ENCODE data around the gene BTBD16.

BTBD16 gene

GRCh38 chr10:122308417-122309141 is 37.5 kb downstream of the BTBD16 start:
- no peak for DNase-seq (ENCODE audit: low read depth in 3 of 3, low spot score in 1 of 3)

GRCh38 chr10:122310311-122311050 is 39.4 kb downstream of the BTBD16 start:
- DNase-seq (ENCODE audit: low read depth in 3 of 3, low spot score in 1 of 3) = no peak

- DNase-seq (ENCODE audit: low read depth in 3 of 3, low spot score in 1 of 3) = no peak
These were observed 39.9 kb downstream of the BTBD16 start for GRCh38 chr10:122311051-122311410.

- no peak for DNase-seq (ENCODE audit: low read depth in 3 of 3, low spot score in 1 of 3)
These were observed 40.6 kb downstream of the BTBD16 start for GRCh38 chr10:122311716-122312115.

- no peak for DNase-seq (ENCODE audit: low read depth in 3 of 3, low spot score in 1 of 3)
These were observed 45.3 kb downstream of the BTBD16 start for GRCh38 chr10:122316224-122316884.

GRCh38 chr10:122321960-122322359 is 50.9 kb downstream of the BTBD16 start:
- DNase-seq (ENCODE audit: low read depth in 3 of 3, low spot score in 1 of 3) = no peak

GRCh38 chr10:122323189-122323588 is 52.1 kb downstream of the BTBD16 start:
- DNase-seq (ENCODE audit: low read depth in 3 of 3, low spot score in 1 of 3) = no peak

GRCh38 chr10:122323941-122324675 is 53.0 kb downstream of the BTBD16 start:
- DNase-seq (ENCODE audit: low read depth in 3 of 3, low spot score in 1 of 3) = no peak

GRCh38 chr10:122325235-122325634 is 54.1 kb downstream of the BTBD16 start:
- no peak for DNase-seq (ENCODE audit: low read depth in 3 of 3, low spot score in 1 of 3)

GRCh38 chr10:122326385-122326784 is 55.3 kb downstream of the BTBD16 start:
- no peak for DNase-seq (ENCODE audit: low read depth in 3 of 3, low spot score in 1 of 3)

- no peak for DNase-seq (ENCODE audit: low read depth in 3 of 3, low spot score in 1 of 3)
These were observed 55.7 kb downstream of the BTBD16 start for GRCh38 chr10:122326806-122327205.

GRCh38 chr10:122327237-122328206 is 56.4 kb downstream of the BTBD16 start:
- DNase-seq (ENCODE audit: low read depth in 3 of 3, low spot score in 1 of 3) = no peak

- DNase-seq (ENCODE audit: low read depth in 3 of 3, low spot score in 1 of 3) = no peak
These were observed 57.6 kb downstream of the BTBD16 start for GRCh38 chr10:122328676-122329075.

- DNase-seq (ENCODE audit: low read depth in 3 of 3, low spot score in 1 of 3) = no peak
These were observed 58.3 kb downstream of the BTBD16 start for GRCh38 chr10:122329416-122329815.

- no peak for DNase-seq (ENCODE audit: low read depth in 3 of 3, low spot score in 1 of 3)
These were observed 60.0 kb downstream of the BTBD16 start for GRCh38 chr10:122331100-122331499.

- DNase-seq (ENCODE audit: low read depth in 3 of 3, low spot score in 1 of 3) = no peak
These were observed 60.7 kb downstream of the BTBD16 start for GRCh38 chr10:122331615-122332446.

GRCh38 chr10:122333037-122333436 is 61.9 kb downstream of the BTBD16 start:
- DNase-seq (ENCODE audit: low read depth in 3 of 3, low spot score in 1 of 3) = no peak

- DNase-seq (ENCODE audit: low read depth in 3 of 3, low spot score in 1 of 3) = no peak
These were observed 65.2 kb downstream of the BTBD16 start for GRCh38 chr10:122336332-122336731.

- DNase-seq (ENCODE audit: low read depth in 3 of 3, low spot score in 1 of 3) = no peak
These were observed 65.9 kb downstream of the BTBD16 start for GRCh38 chr10:122336961-122337360.
